AG10803 (cell line): ENCODE measurements around the gene LAMC3.

Experiments used
- DNase-seq: peaks from one replicate; pipeline ENCODE4 v3.0.0; 2010; ENCODE audit warnings: low read depth
- H3K4me3 ChIP-seq: 2 replicates; pipeline ENCODE4 v1.5.1; 2011; ENCODE audit warnings: mild to moderate bottlenecking, low read length, control low read depth
- CTCF ChIP-seq: conservative IDR thresholded peaks from 2 replicates; pipeline ENCODE4 v1.5.1; 2011; ENCODE audit warnings: mild to moderate bottlenecking, low read length, control low read depth, inconsistent platforms

The LAMC3 gene

GRCh38 chr9:131012396-131012917 is 3.5 kb downstream of the LAMC3 start:
- no peak overlapping the region for H3K4me3 ChIP-seq
- peak; percentile 13 for DNase-seq
- TF ChIP-seq CTCF = no peak

- no peak overlapping the region for H3K4me3 ChIP-seq
- no peak for TF ChIP-seq CTCF
- DNase-seq = no peak
These were observed 4.2 kb downstream of the LAMC3 start for GRCh38 chr9:131013015-131013755.

GRCh38 chr9:131013771-131014676 is 5.0 kb downstream of the LAMC3 start:
- DNase-seq = no peak
- TF ChIP-seq CTCF = no peak

GRCh38 chr9:131015112-131015511 is 6.1 kb downstream of the LAMC3 start:
- no peak overlapping the region for H3K4me3 ChIP-seq
- DNase-seq = no peak
- no peak for TF ChIP-seq CTCF

More at GRCh38 chr9:131013771-131014676, 5.0 kb downstream of the LAMC3 start:
- H3K4me3 ChIP-seq = no peak overlapping the region

- no peak for TF ChIP-seq CTCF
- H3K4me3 ChIP-seq = no peak overlapping the region
- DNase-seq = no peak
These were observed 7.0 kb downstream of the LAMC3 start for GRCh38 chr9:131015876-131016397.

GRCh38 chr9:131017067-131017466 is 8.1 kb downstream of the LAMC3 start:
- no peak overlapping the region for H3K4me3 ChIP-seq
- peak; percentile 16 for DNase-seq
- TF ChIP-seq CTCF = no peak
